Mammary epithelial cell (primary cell): ENCODE data around the gene MAP3K7CL.

ENCODE experiments used
- CTCF ChIP-seq, 2 donors: IDR thresholded peaks in 1 of 2; conservative IDR thresholded peaks in 1 of 2; 2 replicates each; pipeline ENCODE4 v1.5.1; 2011 to 2012; ENCODE audit warnings: inconsistent platforms in 2 of 2, low read length in 2 of 2, mild to moderate bottlenecking in 2 of 2, control low read depth in 1 of 2, low read depth in 1 of 2; ENCODE audit not compliant: insufficient read depth in 1 of 2; ENCODE audit errors: extremely low read depth in 1 of 2
- EZH2 ChIP-seq: IDR thresholded peaks from 2 replicates; pipeline ENCODE4 v1.6.1; 2012; ENCODE audit warnings: low read length, inconsistent platforms, borderline replicate concordance

- TF ChIP-seq CTCF (conservative IDR thresholded peaks at IDR 0.05 in 1 of 2, IDR thresholded peaks at IDR 0.05 in 1 of 2; ENCODE audit: extremely low read depth in 1 of 2, insufficient read depth in 1 of 2, low read depth in 1 of 2, low read length in 2 of 2) = no peak
- no peak for TF ChIP-seq EZH2
Measured at GRCh38 chr21:29115899-29116298, 14.5 kb upstream of the MAP3K7CL start.
